GM21515 (cell line): ENCODE results near the gene FAM78A.

Experiments used
- ATAC-seq: cut with Tn5 transposase; IDR thresholded peaks from one replicate; pipeline ENCODE4 v1.9.1; 2021; ENCODE audit not compliant: unreplicated experiment

FAM78A gene

GRCh38 chr9:131276094-131276888 lies at the start of gene FAM78A:
Gene FAM78A (minus strand): TSS chr9:131276510. CDS start chr9:131276179, 331 bp downstream.
- ATAC-seq = no peak

GRCh38 chr9:131324736-131325679 lies 48.7 kb upstream of the FAM78A start:
- ATAC-seq = no peak

GRCh38 chr9:131323629-131324028 lies 47.3 kb upstream of the FAM78A start:
- ATAC-seq = no peak

- no peak for ATAC-seq
These were observed 43.8 kb upstream of the FAM78A start for GRCh38 chr9:131320031-131320685.

- no peak for ATAC-seq
These were observed 43.2 kb upstream of the FAM78A start for GRCh38 chr9:131319486-131319885.

GRCh38 chr9:131318231-131319085 lies 42.1 kb upstream of the FAM78A start:
- ATAC-seq = no peak

- ATAC-seq = no peak
These were observed 36.8 kb upstream of the FAM78A start for GRCh38 chr9:131312822-131313770.

- ATAC-seq = no peak
These were observed 35.9 kb upstream of the FAM78A start for GRCh38 chr9:131312246-131312645.

GRCh38 chr9:131310833-131311554 lies 34.7 kb upstream of the FAM78A start:
- ATAC-seq = no peak

- no peak for ATAC-seq
These were observed 33.4 kb upstream of the FAM78A start for GRCh38 chr9:131309530-131310276.

GRCh38 chr9:131308906-131309529 lies 32.7 kb upstream of the FAM78A start:
- no peak for ATAC-seq

- ATAC-seq = no peak
These were observed 32.1 kb upstream of the FAM78A start for GRCh38 chr9:131308452-131308851.

GRCh38 chr9:131307974-131308373 lies 31.7 kb upstream of the FAM78A start:
- ATAC-seq = no peak

GRCh38 chr9:131306397-131307004 lies 30.2 kb upstream of the FAM78A start:
- no peak for ATAC-seq

- ATAC-seq = no peak
These were observed 28.5 kb upstream of the FAM78A start for GRCh38 chr9:131304676-131305355.
